ENCODE data around the gene DTNB.
"Not testable (repeated sequence)": the region's sequence is repeated elsewhere in the genome, so short reads cannot be mapped to it uniquely, and the experiment has no call there.

The DTNB gene

GRCh38 chr2:25549571-25549970, 123.8 kb downstream of the DTNB start:
- DNase-seq (ENCODE audit: extremely low read depth in 1 of 2, low read depth in 1 of 2) = not testable (repeated sequence)

- no peak for DNase-seq (ENCODE audit: extremely low read depth in 1 of 2, low read depth in 1 of 2)
Measured at GRCh38 chr2:25548601-25549000, 124.8 kb downstream of the DTNB start.

- DNase-seq (ENCODE audit: extremely low read depth in 1 of 2, low read depth in 1 of 2) = no peak
Measured at GRCh38 chr2:25546852-25547251, 126.5 kb downstream of the DTNB start.

GRCh38 chr2:25545899-25546298, 127.5 kb downstream of the DTNB start:
- DNase-seq (ENCODE audit: extremely low read depth in 1 of 2, low read depth in 1 of 2) = no peak

GRCh38 chr2:25544445-25544844, 128.9 kb downstream of the DTNB start:
- DNase-seq (ENCODE audit: extremely low read depth in 1 of 2, low read depth in 1 of 2) = no peak

- DNase-seq (ENCODE audit: extremely low read depth in 1 of 2, low read depth in 1 of 2) = peak; percentile 3 to 25
Measured at GRCh38 chr2:25543939-25544338, 129.4 kb downstream of the DTNB start.

- DNase-seq (ENCODE audit: extremely low read depth in 1 of 2, low read depth in 1 of 2) = no peak
Measured at GRCh38 chr2:25541378-25541777, 132.0 kb downstream of the DTNB start.

- DNase-seq (ENCODE audit: extremely low read depth in 1 of 2, low read depth in 1 of 2) = no peak
Measured at GRCh38 chr2:25539136-25539535, 134.2 kb downstream of the DTNB start.

GRCh38 chr2:25537526-25537925, 135.9 kb downstream of the DTNB start:
- DNase-seq (ENCODE audit: extremely low read depth in 1 of 2, low read depth in 1 of 2) = no peak

- DNase-seq (ENCODE audit: extremely low read depth in 1 of 2, low read depth in 1 of 2) = not testable (repeated sequence)
Measured at GRCh38 chr2:25535411-25536289, 137.7 kb downstream of the DTNB start.

- not testable (repeated sequence) for DNase-seq (ENCODE audit: extremely low read depth in 1 of 2, low read depth in 1 of 2)
Measured at GRCh38 chr2:25534937-25535336, 138.4 kb downstream of the DTNB start.

GRCh38 chr2:25534455-25534854, 138.9 kb downstream of the DTNB start:
- DNase-seq (ENCODE audit: extremely low read depth in 1 of 2, low read depth in 1 of 2) = no peak

- DNase-seq (ENCODE audit: extremely low read depth in 1 of 2, low read depth in 1 of 2) = not testable (repeated sequence)
Measured at GRCh38 chr2:25533771-25534170, 139.6 kb downstream of the DTNB start.

- DNase-seq (ENCODE audit: extremely low read depth in 1 of 2, low read depth in 1 of 2) = no peak
Measured at GRCh38 chr2:25532521-25532920, 140.9 kb downstream of the DTNB start.

- DNase-seq (ENCODE audit: extremely low read depth in 1 of 2, low read depth in 1 of 2) = no peak
Measured at GRCh38 chr2:25529034-25529433, 144.3 kb downstream of the DTNB start.

- no peak for DNase-seq (ENCODE audit: extremely low read depth in 1 of 2, low read depth in 1 of 2)
Measured at GRCh38 chr2:25528173-25528572, 145.2 kb downstream of the DTNB start.

- no peak for DNase-seq (ENCODE audit: extremely low read depth in 1 of 2, low read depth in 1 of 2)
Measured at GRCh38 chr2:25524507-25524906, 148.9 kb downstream of the DTNB start.

GRCh38 chr2:25523060-25523459, 150.3 kb downstream of the DTNB start:
- no peak for DNase-seq (ENCODE audit: extremely low read depth in 1 of 2, low read depth in 1 of 2)

GRCh38 chr2:25521665-25522387, 151.6 kb downstream of the DTNB start:
- no peak for DNase-seq (ENCODE audit: extremely low read depth in 1 of 2, low read depth in 1 of 2)

- no peak for DNase-seq (ENCODE audit: extremely low read depth in 1 of 2, low read depth in 1 of 2)
Measured at GRCh38 chr2:25521126-25521525, 152.3 kb downstream of the DTNB start.

- no peak for DNase-seq (ENCODE audit: extremely low read depth in 1 of 2, low read depth in 1 of 2)
Measured at GRCh38 chr2:25517701-25518100, 155.7 kb downstream of the DTNB start.

- DNase-seq (ENCODE audit: extremely low read depth in 1 of 2, low read depth in 1 of 2) = no peak
Measured at GRCh38 chr2:25514043-25514637, 159.2 kb downstream of the DTNB start.
